HG03457 (cell line): Measurements from ENCODE around the gene TCF7L1.

ENCODE experiments used
- ATAC-seq: cut with Tn5 transposase; IDR thresholded peaks from one replicate; pipeline ENCODE4 v1.9.1; 2021; ENCODE audit warnings: moderate number of reproducible peaks; ENCODE audit not compliant: unreplicated experiment

TCF7L1 gene

DNA sequence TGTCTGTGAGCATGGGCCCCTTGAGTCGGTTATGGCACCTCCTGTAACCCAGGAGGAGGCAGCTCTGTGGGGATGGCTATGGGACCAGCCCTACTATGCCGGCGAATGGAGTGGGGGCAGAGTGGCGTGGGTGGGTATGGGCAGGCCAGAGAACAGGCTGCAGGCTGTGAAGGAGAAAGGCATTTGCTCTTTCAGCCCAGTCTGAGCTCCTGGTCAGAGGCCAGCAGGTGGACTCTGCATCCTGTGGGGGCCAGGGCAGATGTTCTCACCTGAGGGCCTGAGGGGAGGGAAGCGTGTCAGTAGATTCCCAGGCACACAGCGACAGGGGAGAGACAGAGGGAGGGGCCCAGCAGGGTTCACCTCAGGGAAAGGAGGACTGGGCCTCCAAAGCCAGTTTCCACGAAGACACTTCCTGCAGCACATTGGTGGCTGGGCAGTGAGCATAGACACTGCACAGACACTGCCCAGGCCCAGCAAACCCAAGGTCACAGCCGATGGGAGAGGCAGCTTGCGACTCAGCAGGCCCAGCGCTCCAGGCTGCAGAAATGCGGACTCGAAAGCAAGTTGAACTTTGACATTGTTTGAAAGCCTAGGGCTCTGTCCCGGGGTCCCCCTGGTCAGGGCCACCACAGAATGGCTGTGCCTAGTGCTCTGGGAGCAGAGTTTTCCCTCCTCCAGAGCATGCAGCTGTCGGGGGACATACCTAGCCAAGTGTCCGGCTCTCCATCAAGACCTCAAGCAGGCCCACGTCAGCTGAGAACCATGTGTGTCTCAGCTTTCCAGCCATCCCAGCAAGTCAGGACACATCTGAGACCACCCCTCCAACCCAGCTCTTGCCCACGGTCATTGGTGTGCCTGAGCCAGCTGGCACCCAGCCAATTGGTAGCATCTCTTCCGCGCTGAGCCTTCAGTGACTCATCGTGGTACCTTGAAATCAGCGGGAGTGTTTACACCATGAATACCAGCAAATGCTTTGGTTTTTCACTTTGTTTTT, 140.8 kb downstream of the TCF7L1 start:
- ATAC-seq: no peak

GRCh38 chr2:85275984-85276540, 142.9 kb downstream of the TCF7L1 start:
- no peak for ATAC-seq

DNA sequence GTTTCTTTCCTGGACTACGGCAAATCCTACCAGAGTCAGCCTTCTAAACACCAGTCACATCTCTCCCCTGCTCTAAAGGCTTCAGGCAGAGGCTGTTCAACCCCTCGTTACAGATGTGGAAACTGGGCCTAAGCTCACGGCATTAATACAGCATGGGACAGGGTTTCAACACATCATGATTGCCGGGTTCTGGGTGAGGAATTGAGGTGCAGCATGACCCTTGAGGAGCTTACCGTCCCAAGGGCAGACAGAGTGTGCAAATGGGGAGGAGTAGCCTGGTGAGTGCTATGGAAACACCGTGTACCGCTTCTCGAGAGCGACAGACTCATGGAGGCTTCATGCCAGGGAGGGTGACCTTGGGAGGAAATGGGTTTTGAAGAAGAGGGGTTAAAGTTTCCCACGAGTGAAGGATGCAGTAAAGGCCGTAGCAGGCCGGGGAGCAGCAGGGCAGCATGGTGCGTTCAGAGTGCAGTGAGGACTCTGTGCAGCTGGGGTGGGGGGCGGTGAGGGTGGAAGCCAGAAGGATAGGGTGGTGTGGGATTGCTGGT, 143.5 kb downstream of the TCF7L1 start:
- no peak for ATAC-seq

DNA sequence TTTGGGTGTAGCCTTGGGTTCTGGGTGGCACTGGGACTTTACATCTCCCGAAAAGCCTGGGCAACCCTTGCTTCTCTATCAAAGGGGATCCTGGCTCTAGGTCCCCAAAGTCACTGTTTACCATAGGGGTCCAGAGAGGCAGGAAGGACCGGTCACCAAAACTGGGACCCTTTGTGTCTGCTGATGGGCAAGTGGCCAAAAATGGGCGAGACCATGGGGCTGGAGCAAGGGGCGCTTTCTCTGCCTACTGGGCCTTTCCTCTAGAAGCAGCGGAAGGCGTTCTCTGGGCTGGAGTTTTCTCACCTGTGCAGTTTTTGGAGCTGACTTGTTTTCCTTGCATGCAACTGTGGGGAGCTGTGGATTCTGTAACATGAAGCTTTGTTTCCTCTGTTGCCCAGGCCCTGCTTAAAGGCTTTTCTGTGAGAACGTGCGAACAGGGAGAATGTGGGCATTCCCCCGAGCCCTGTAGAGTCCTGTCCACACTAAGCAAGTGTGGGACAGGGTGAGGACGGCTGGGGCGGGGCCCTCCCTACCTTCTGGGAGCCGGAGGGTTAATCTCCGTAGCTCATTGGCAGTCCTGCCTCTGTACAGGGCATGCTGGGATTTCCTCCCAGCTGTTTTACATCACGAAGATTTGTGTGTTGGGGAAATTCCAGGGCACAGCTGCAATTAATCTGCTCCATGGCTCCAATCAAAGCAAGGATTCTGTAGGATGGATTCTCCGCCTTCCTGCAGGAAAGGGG, 144.4 kb downstream of the TCF7L1 start:
- ATAC-seq: no peak

DNA sequence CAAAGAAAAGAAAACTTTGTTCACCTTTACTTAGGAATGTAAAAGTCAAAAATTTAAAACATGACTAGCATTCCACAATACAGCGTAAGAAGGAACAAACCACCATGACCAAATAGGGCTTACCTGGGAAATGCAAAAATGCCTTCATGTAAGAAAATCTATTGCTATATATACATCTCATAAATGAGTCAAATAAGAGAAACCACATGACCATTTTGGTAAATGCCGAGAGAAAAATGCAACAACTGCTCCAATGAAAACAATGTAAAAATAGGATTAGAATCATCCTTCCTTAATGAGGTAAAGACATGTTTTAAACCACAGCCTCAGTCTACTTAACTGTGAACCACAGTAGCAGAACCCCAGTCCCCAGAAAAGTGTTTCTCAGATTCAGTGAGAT, 145.2 kb downstream of the TCF7L1 start:
- ATAC-seq: no peak

DNA sequence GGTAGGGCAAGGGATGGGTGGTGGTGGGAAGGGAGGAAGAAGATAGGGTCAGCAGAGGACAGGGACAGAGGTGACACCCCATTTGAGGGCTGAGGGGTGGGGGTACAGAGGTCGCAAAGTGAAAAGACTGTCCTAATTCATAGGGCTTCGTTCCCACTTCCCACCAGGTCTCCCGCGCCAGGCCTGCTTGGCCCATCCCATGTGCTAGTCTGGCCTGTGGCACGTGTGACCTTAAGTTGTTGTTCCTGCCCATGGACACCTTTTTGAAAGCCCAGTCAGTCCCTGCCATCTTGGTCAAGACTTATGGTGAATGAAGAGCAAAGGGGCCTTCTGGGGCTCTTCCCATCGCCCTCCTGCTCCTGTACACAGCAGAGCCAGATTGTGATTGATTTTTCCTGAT, 148.4 kb downstream of the TCF7L1 start:
- ATAC-seq: no peak

DNA sequence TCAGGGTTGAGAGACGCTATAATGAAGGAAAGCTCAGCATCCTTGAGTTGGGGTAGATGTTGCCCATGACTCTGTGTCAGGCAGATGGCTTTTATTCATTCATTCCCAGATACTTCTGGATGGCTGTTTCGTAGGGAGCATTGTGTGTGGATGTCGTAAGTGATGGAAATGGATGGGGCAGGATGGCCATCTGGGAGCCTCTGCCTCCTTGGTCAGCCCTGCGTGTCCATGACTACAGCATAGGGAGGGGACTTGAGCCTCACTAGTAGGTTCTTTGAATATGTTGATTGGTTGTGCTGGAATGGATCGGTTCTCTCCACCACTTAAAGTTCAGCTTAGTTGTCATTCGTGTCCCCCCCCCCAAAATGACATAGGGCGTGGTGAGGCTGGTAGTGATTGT, 149.7 kb downstream of the TCF7L1 start:
- ATAC-seq: no peak

- ATAC-seq: no peak
These were observed 150.4 kb downstream of the TCF7L1 start for GRCh38 chr2:85283641-85284040.

DNA sequence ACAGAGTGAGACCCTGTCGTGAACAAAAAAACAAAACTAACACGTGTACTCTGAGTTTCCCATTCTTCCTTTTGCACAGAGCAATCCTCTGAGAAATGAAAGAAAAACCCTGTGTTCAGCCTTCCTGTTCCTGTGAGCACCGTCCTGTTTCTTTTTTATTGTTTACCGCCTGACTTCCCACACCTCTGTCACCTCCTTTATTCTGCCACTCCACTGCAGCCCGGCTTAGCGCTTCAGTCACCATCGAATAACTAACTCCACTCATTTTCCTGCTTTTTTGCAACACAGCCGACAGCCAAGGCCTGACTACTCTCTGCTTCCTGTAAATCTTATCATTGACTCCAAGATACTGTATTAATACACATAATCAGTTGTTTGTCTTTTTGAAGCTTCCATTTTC, 153.7 kb downstream of the TCF7L1 start:
- ATAC-seq: no peak

- no peak for ATAC-seq
These were observed 154.5 kb downstream of the TCF7L1 start for GRCh38 chr2:85287721-85288120.

GRCh38 chr2:85288244-85288725, 155.1 kb downstream of the TCF7L1 start:
- ATAC-seq: no peak

DNA sequence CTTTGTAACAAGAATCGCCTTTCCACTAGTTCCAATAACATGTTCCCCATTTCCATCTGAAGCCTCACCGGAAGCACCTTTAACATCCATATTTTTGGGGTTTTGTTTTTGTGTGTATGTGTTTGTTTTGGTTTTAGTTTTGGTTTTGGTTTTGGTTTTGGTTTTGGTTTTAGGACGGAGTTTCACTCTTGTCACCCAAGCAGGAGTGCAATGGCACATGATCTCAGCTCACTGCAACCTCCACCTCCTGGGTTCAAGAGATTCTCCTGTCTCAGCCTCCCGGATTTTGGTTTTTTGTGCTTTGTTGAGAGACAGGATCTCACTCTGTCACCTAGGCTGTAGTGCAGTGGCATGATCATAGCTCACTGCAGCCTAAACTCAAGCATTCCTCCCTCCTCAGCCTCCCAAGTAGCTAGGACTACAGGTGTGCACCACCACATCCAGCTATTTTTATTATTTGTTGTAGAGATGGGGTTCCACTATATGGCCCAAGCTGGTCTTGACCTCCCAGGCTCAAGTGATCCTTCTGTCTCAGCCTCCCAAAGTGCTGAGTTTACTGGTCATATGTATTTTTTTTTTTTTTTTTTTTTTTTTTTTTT, 158.3 kb downstream of the TCF7L1 start:
- ATAC-seq: no peak

DNA sequence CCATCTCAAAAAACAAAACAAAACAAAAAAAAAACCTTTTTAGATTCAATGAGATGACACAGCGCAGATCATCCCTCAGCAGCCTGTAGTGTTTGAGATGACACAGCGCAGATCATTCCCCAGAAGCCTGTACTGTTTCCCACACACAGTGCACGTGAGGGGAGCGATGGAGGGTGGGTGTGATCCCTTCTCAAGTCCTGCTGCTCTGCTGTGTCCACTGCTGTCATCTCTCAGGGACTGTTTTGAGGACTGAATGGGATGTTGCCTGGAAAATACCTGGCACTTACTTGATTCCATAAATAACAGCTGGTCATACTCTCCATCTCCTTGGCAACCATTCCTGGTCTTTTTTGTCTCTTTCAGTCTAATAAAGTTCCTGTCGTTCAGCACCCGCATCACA, 168.9 kb downstream of the TCF7L1 start:
- no peak for ATAC-seq

- ATAC-seq: no peak
These were observed 170.8 kb downstream of the TCF7L1 start for GRCh38 chr2:85303780-85304531.

DNA sequence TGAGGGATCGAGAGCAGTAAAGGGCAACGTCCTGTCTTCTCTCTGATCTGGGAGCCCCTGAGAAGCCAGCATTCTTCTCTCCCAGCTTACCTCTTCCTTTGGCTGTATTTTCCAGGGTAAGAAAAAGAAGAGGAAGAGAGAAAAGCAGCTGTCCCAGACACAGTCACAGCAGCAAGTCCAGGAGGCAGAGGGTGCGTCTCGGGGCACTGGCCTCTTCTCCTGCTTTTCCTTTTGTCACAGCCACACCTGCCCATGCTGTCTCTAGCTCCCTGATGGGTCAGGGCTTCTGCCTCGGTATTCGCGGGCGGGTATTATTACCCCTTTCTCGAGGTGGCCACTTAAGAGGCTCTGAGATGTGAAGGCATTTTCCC, 174.3 kb downstream of the TCF7L1 start:
- no peak for ATAC-seq

DNA sequence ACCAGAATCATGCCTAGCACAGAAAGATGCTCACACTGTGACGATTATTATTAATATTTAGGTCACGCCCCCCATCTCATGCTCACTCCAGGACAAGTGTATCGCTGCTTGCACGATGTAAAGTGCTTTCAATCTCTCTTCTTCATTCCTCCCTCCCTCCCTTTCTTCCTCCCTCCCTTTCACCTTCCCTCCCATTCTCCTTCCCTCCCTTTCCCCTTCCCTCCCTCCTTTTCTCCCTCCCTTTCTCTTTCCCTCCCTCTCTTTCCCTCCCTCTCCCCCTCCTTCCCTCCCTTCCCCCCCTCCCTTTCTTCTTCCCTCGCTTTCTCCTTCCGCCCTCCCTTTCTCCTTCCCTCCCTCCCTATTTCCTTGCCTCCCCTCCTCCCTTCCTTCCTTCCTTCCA, 175.0 kb downstream of the TCF7L1 start:
- ATAC-seq: no peak

- no peak for ATAC-seq
These were observed 175.8 kb downstream of the TCF7L1 start for GRCh38 chr2:85308896-85309555.

- ATAC-seq: no peak
These were observed 176.6 kb downstream of the TCF7L1 start for GRCh38 chr2:85309699-85310321.

- ATAC-seq: no peak
These were observed 177.1 kb downstream of the TCF7L1 start for GRCh38 chr2:85310330-85310729.
